Keratinocyte (primary cell): ENCODE data around the gene MICAL3. TPM values are rescaled to one million over a fixed set of nuclear protein-coding genes. Genes with fewer than 3 reads are reported as not detected.

Experiments used
- DNase-seq: peaks from one replicate; pipeline ENCODE4 v3.0.0-alpha.2; 2011; ENCODE audit warnings: low read depth, missing footprints, low spot score
- FAIRE-seq: peaks from 2 replicates; lab custom pipeline; 2011; peaks lifted over from hg19 to GRCh38; lab: Jason Lieb, UNC
- H2AFZ ChIP-seq: 2 replicates; pipeline ENCODE4 v1.6.0; 2012; ENCODE audit warnings: low read length, control low read depth, inconsistent platforms; ENCODE audit not compliant: control insufficient read depth
- H3K27ac ChIP-seq: 2 replicates; pipeline ENCODE4 v1.5.1; 2011; ENCODE audit warnings: low read length; ENCODE audit not compliant: control insufficient read depth, insufficient read depth
- H3K27me3 ChIP-seq: 3 replicates; pipeline ENCODE4 v1.6.0; 2011; ENCODE audit warnings: low read length; ENCODE audit not compliant: control insufficient read depth, insufficient read depth; ENCODE audit errors: extremely low read depth
- H3K36me3 ChIP-seq, 2 experiments: 2 replicates in 1 of 2; 3 replicates in 1 of 2; pipeline ENCODE4 v1.5.1; 2011; ENCODE audit warnings: low read length in 2 of 2, mild to moderate bottlenecking in 1 of 2; ENCODE audit not compliant: control insufficient read depth in 2 of 2, insufficient read depth in 2 of 2; ENCODE audit errors: extremely low read depth in 1 of 2
- H3K4me1 ChIP-seq: 3 replicates; pipeline ENCODE4 v1.5.1; 2011; ENCODE audit warnings: low read length; ENCODE audit not compliant: control insufficient read depth, insufficient read depth; ENCODE audit errors: extremely low read depth
- H3K4me2 ChIP-seq: 3 replicates; pipeline ENCODE4 v1.6.0; 2011; ENCODE audit warnings: low read depth, low read length; ENCODE audit not compliant: control insufficient read depth, insufficient read depth; ENCODE audit errors: extremely low read depth
- H3K4me3 ChIP-seq, 3 experiments: fragments of 200-600 bp in 1 of 3; sonication (generic) in 1 of 3; 2 replicates in 2 of 3; 3 replicates in 1 of 3; pipeline ENCODE4 v1.5.1; 2011 to 2016; ENCODE audit warnings: low read length in 3 of 3, mild to moderate bottlenecking in 3 of 3, control low read depth in 2 of 3, inconsistent platforms in 1 of 3, low read depth in 1 of 3, mixed read lengths in 1 of 3, mixed run types in 1 of 3, moderate library complexity in 1 of 3; ENCODE audit not compliant: control insufficient read depth in 2 of 3, insufficient read depth in 2 of 3; ENCODE audit errors: extremely low read depth in 1 of 3
- H3K79me2 ChIP-seq: 2 replicates; pipeline ENCODE4 v1.6.0; 2012; ENCODE audit warnings: low read length; ENCODE audit not compliant: control insufficient read depth, insufficient read depth
- H3K9ac ChIP-seq: 3 replicates; pipeline ENCODE4 v1.6.0; 2011; ENCODE audit warnings: low read length; ENCODE audit not compliant: control insufficient read depth, insufficient read depth; ENCODE audit errors: extremely low read depth
- H3K9me1 ChIP-seq: 3 replicates; pipeline ENCODE4 v1.6.0; 2011; ENCODE audit warnings: low read length; ENCODE audit not compliant: control insufficient read depth, insufficient read depth; ENCODE audit errors: extremely low read depth
- H3K9me3 ChIP-seq: 2 replicates; pipeline ENCODE4 v1.5.1; 2012; ENCODE audit warnings: low read depth, low read length; ENCODE audit not compliant: control insufficient read depth
- H4K20me1 ChIP-seq: 3 replicates; pipeline ENCODE4 v1.6.0; 2011; ENCODE audit warnings: low read length; ENCODE audit not compliant: control insufficient read depth, insufficient read depth; ENCODE audit errors: extremely low read depth
- CTCF ChIP-seq, 3 experiments: IDR thresholded peaks in 1 of 3; conservative IDR thresholded peaks in 1 of 3; optimal IDR thresholded peaks in 1 of 3; 2 replicates in 2 of 3; 3 replicates in 1 of 3; pipeline versions ENCODE3 to v1.5.1; 2011; ENCODE audit warnings: low read length in 3 of 3, mild to moderate bottlenecking in 3 of 3, moderate library complexity in 2 of 3, control low read depth in 1 of 3, inconsistent platforms in 1 of 3; ENCODE audit not compliant: insufficient read depth in 2 of 3; ENCODE audit errors: extremely low read depth in 1 of 3
- EZH2 ChIP-seq: IDR thresholded peaks from one replicate; pipeline ENCODE4 v1.6.1; 2012; ENCODE audit warnings: inconsistent platforms, mild to moderate bottlenecking, low read length, moderate library complexity
- dilution Hi-C: fragments of 300-500 bp; cut with MboI; formaldehyde crosslinking; loops from one replicate; pipeline ENCODE4 v1.7.0; 2020; ENCODE audit warnings: low sequenced_read_pairs; ENCODE audit not compliant: extremely low pct_ligation_motif_present
- polyA plus RNA-seq, 5 experiments: library from polyadenylated mRNA; depleted of rRNA in 3 of 5; stranded (reverse) in 3 of 5; stranded (forward) in 1 of 5; unstranded in 1 of 5; fragments of >200 nt; gene quantifications; 1 replicate in 1 of 5; 2 replicates in 3 of 5; 3 replicates in 1 of 5; pipeline versions ENCODE4 v1.2.1 to v1.2.3, GENCODE V29; 2011 to 2012; ENCODE audit warnings: missing spikeins in 2 of 5, low read depth in 1 of 5, low replicate concordance in 1 of 5

The MICAL3 gene
- polyA plus RNA-seq, 1 donor (not counting 4 experiments of a cell fraction or from before 2014, with no cell fraction given), result 27.9 TPM

- Histone ChIP-seq H3K4me1 (peaks cover 17% of the 10 kb centered on the region), H3K4me3 (no peak overlapping the region), H4K20me1 (no peaks in the 10 kb centered on the region), H3K27me3 (no peaks in the 10 kb centered on the region), H3K4me2 (peak overlapping the region; percentile 66), H3K9me3 (no peaks in the 10 kb centered on the region), H2AFZ (no peak overlapping the region), H3K36me3 (peaks cover 23 to 25% of the 10 kb centered on the region in 2 experiments), H3K79me2 (no peaks in the 10 kb centered on the region), H3K9ac (peak overlapping the region; percentile 36), H3K9me1 (no peaks in the 10 kb centered on the region), H3K27ac (peak overlapping the region; percentile 70)
- no peak for TF ChIP-seq EZH2
- DNase-seq (no peak), FAIRE-seq (no peak)
- dilution Hi-C loops, result no loop called here
Measured at GRCh38 chr22:17804331-17805080, 219.9 kb downstream of the MICAL3 start.

- DNase-seq, result no peak
- H3K36me3 ChIP-seq, result peaks cover 21 to 25% of the 10 kb centered on the region in 2 experiments
- H2AFZ ChIP-seq, result peak overlapping the region; percentile 21
- peak; percentile 94 for FAIRE-seq
- TF ChIP-seq CTCF (optimal IDR thresholded peaks at IDR 0.05 in 1 of 3, IDR thresholded peaks at IDR 0.05 in 1 of 3, conservative IDR thresholded peaks at IDR 0.05 in 1 of 3; ENCODE audit: extremely low read depth in 1 of 3, insufficient read depth in 2 of 3, low read length in 3 of 3), result peak in 1 of 3 experiments; percentile 33
- no peak for TF ChIP-seq EZH2
- peak overlapping the region; percentile 70 for H3K27ac ChIP-seq
- H3K9me1 ChIP-seq, result no peaks in the 10 kb centered on the region
- H3K27me3 ChIP-seq, result no peaks in the 10 kb centered on the region
- H3K79me2 ChIP-seq, result no peaks in the 10 kb centered on the region
- peak overlapping the region; percentile 36 for H3K9ac ChIP-seq
- no peak overlapping the region for H3K4me3 ChIP-seq
- no peaks in the 10 kb centered on the region for H4K20me1 ChIP-seq
- dilution Hi-C loops, result no loop called here
- peak overlapping the region; percentile 66 for H3K4me2 ChIP-seq
- no peaks in the 10 kb centered on the region for H3K9me3 ChIP-seq
- H3K4me1 ChIP-seq, result peaks cover 17% of the 10 kb centered on the region
Measured at GRCh38 chr22:17803609-17804270, 220.6 kb downstream of the MICAL3 start.
